Measurements from ENCODE around the gene AP1M2. TPM values are rescaled to one million over a fixed set of nuclear protein-coding genes. Genes with fewer than 3 reads are reported as not detected.
"Not testable (repeated sequence)": the region's sequence is repeated elsewhere in the genome, so short reads cannot be mapped to it uniquely, and the experiment has no call there.

AP1M2 gene
- total RNA-seq, 1 donor from 2014 or later = 0.17 TPM

DNA sequence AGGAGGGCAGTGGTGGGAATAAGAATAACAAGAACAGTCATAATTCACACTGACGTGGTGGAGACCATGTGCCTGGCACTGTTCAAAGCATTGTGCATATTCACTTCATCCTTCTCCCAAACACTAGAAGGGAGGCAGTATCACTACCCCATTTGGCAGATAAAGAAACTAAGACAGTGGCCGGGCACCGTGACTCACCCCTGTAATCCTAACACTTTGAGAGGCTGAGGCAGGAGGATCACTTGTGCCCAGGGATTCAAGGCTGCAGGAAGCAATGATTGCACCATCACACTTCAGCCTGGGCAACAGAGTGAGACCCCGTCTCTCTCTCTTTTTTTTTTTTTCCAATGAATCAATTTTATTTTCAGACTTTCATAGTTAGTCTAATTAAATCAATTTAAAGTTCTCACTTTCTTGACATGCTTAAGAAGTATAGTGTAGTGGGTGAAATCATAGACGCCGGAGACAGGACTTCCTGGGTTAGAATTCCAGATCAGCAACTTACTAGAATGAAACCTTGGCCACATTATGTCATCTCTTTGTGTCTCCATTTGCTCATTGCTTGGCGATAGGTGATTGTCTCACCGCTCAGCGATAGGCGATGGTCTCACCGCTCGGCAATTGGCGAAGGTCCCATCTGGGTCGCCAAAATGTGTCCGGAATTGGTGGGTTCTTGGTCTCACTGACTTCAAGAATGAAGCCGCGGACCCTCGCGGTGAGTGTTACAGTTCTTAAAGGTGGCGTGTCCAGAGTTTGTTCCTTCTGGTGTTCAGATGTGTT is 48.7 kb downstream of the AP1M2 start:
- DNase-seq = no peak

DNA sequence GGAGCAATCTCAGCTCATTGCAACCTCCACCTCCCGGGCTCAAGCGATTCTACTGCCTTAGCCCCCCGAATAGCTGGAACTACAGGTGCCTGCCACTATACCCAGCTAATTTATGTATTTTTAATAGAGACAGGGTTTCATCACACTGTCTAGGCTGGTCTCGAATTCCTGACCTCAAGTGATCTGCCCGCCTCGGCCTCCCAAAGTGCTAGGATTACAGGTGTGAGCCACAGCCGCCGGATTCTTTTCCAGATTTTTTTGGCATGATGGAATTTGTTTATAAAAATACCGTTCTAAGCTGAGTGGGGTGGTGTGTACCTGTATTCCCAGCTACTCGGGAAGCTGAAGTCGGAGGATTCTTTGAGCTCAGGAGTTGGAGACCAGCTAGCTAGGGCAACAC is 49.4 kb downstream of the AP1M2 start:
- no peak for DNase-seq

DNA sequence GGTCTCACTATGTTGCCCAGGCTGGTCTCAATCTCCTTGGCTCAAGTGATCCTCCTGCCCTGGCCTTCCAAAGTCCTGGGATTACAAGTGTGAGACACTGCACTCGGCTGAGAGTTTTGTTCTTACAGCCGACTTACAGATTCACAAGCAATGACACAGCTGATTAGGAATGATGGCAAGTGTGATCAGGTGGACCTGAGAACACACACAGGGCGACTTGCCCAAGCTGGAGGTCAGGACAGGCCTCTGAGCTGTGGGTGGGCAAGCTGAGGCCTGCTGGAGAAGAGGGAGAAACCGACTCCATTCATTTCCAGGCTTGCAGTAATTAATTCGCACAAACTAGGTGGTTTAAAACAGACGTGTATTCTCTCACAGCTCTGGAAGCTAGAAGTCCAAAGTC is 51.5 kb downstream of the AP1M2 start:
- DNase-seq = no peak

DNA sequence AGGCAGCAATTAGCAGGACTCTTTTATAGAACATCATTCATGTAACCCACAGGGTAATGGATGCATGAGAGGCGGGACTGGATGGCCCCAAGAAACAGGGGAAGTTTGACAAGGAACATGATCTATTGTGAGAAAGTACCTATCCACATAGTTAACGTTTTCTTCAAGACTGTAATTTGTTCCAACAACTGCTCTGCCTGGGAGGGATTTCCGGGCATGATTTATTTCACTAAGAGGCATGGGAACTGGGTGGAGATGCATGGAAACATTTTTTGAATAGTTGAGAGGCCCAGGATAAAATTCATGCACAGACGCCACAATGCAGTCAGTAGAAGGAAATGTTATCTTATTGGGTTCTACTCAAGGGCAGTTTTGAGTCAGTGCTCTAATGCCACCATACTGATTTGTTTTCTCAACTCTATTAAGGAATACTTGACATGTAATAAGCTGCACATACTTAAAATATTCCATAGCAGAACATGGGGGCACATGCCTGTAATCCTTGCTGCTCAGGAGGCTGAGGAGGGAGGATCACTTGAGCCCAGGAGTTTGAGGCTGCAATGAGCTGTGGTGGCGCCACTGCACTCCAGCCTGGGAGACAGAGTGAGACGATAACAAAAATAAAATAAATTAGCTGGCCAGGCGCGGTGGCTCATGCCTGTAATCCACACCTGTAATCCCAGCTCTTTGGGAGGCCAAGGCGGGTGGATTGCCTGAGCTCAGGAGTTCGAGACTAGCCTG is 53.3 kb downstream of the AP1M2 start:
- DNase-seq = no peak

DNA sequence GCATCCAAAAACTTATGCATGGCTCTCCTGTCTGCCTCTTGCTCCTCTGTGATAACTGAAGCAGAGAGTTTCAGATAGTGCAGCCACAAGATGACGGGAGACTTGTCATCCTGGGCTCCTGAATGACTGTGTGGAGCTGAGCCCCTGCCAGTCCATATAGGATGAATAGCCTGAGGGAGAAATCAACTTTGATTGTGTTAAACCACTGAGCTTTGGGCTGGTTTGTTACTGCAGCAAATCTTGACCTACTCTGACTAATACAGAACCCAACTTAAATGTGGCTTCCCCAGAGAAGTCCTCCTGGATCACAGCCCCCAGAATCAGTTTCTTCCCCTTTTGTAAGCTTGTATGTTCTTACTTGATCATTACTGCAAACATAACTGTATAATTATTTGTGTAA is 54.7 kb downstream of the AP1M2 start:
- DNase-seq = no peak

DNA sequence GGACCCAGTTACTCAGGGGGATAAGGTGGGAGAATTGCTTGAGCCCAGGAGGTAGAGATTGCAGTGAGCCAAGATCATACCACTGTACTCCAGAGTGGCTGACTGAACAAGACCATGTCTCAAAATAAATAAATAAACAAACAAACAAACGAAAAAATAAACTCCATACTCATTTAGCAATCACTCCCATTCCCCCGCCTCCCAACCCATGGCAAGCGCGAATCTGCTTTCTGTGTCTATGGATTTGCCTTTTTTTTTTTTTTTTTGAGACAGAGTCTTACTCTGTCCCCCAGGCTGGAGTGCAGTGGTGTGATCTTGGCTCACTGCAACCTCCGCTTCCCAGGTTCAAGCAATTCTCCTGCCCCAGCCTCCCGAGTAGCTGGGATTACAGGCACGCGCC is 60.2 kb downstream of the AP1M2 start:
- DNase-seq = not testable (repeated sequence)

DNA sequence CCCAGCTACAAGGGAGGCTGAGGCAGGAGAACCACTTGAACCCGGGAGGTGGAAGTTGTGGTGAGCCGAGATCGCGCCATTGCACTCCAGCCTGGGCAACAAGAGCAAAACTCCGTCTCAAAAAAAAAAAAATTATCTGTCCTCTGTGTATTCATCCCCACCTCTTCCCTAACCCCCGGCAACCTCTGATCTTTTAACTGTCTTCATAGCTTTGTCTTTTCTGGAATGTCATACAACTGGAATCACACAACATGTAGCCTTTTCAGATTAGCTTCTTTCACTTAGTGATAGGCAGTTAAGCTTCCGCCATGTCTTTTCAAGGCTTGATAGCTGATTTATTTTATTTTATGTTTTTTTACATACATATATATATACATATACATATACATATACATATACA is 61.5 kb downstream of the AP1M2 start:
- no peak for DNase-seq

DNA sequence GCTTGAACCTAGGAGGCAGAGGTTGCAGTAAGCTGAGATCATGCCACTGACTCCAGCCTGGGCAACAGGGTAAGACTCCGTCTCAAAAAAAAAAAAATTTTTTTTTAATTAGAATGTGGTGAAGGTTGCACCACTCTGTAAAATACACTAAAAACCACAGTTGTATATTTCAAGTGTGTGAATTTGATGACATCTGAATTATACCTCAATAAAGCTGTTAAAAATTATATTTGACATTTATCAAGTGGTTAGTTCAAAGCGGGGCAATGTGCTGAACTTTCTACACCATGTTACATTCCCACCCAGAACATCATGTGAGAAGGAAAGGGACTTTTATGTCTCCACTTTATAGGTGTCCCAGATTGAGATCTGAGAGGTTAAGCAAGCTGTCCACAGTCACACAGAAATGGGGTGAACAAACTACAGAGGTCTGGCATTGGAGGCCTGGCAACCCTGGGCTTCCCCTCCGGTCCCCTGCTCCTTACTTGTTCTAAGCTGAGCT is 63.9 kb downstream of the AP1M2 start:
- no peak for DNase-seq

Other genes with a start within 250 kb of the AP1M2 start
- 7.2 and 9.4 TPM in 2 replicates for gene ICAM3, start 247.7 kb downstream of the AP1M2 start, total RNA-seq
- 95.6 and 110 TPM in 2 replicates for gene TYK2, start 206.7 kb downstream of the AP1M2 start, total RNA-seq
- 367 and 370 TPM in 2 replicates for gene CDC37, start 183.8 kb downstream of the AP1M2 start, total RNA-seq
- gene PDE4A, start 166.8 kb downstream of the AP1M2 start, total RNA-seq = 2.2 and 5.3 TPM in 2 replicates
- gene KEAP1, start 84.0 kb downstream of the AP1M2 start, total RNA-seq = 125 and 147 TPM in 2 replicates
- gene S1PR5, start 69.9 kb downstream of the AP1M2 start, total RNA-seq = under 0.01 TPM in 1 of 2 replicates, not detected in the other
- 9.5 and 12.6 TPM in 2 replicates for gene ATG4D, start 43.4 kb downstream of the AP1M2 start, total RNA-seq
- 8.6 and 11.2 TPM in 2 replicates for gene KRI1, start 21.3 kb downstream of the AP1M2 start, total RNA-seq
- gene CDKN2D, start 18.3 kb downstream of the AP1M2 start, total RNA-seq = 4.6 and 7.6 TPM in 2 replicates
- 67.7 and 132 TPM in 2 replicates for gene SLC44A2, start 38.2 kb upstream of the AP1M2 start, total RNA-seq
- gene ILF3, start 67.0 kb upstream of the AP1M2 start, total RNA-seq = 85.8 and 190 TPM in 2 replicates
- 23.1 and 26.4 TPM in 2 replicates for gene QTRT1, start 114.1 kb upstream of the AP1M2 start, total RNA-seq
- 118 and 185 TPM in 2 replicates for gene DNM2, start 130.8 kb upstream of the AP1M2 start, total RNA-seq
- gene TMED1, start 248.9 kb upstream of the AP1M2 start, total RNA-seq = 43.1 and 60.6 TPM in 2 replicates

Measured in dermis blood vessel endothelial cell (primary cell).